Activated CD8-positive, alpha-beta memory T cell treated with anti-CD3 and anti-CD28 coated beads for 24 hours (primary cell): ENCODE results near the gene SLC35A4.

Experiments used
- DNase-seq: peaks from one replicate; pipeline ENCODE4 v3.0.0-alpha.2; 2020

SLC35A4 gene

GRCh38 chr5:140564196-140565023, at the start of gene SLC35A4, which contains the start of gene APBB3:
SLC35A4 (plus strand) TSS chr5:140564828; CDS start chr5:140567170, 2,342 bp downstream.
APBB3 (minus strand) TSS chr5:140564598; CDS start chr5:140564245, 353 bp downstream.
- peak; percentile 95 for DNase-seq

- no peak for DNase-seq
These were observed 40.6 kb upstream of the SLC35A4 start for GRCh38 chr5:140524003-140524402.

GRCh38 chr5:140540227-140540626, 24.4 kb upstream of the SLC35A4 start:
- no peak for DNase-seq

GRCh38 chr5:140542972-140543371, 21.7 kb upstream of the SLC35A4 start:
- DNase-seq = no peak

GRCh38 chr5:140544986-140545385, 19.6 kb upstream of the SLC35A4 start:
- DNase-seq = no peak

- no peak for DNase-seq
These were observed 19.0 kb upstream of the SLC35A4 start for GRCh38 chr5:140545606-140546005.

GRCh38 chr5:140546851-140547507, 17.6 kb upstream of the SLC35A4 start:
- DNase-seq = no peak

GRCh38 chr5:140547508-140548299, 16.9 kb upstream of the SLC35A4 start, which contains the start of gene EIF4EBP3:
EIF4EBP3 (plus strand) TSS chr5:140547662; CDS start chr5:140547738, 76 bp downstream.
- peak; percentile 89 for DNase-seq

- no peak for DNase-seq
These were observed 16.3 kb upstream of the SLC35A4 start for GRCh38 chr5:140548300-140548688.

- DNase-seq = no peak
These were observed 15.8 kb upstream of the SLC35A4 start for GRCh38 chr5:140548791-140549190.

- DNase-seq = no peak
These were observed 15.1 kb upstream of the SLC35A4 start for GRCh38 chr5:140549237-140550144.

GRCh38 chr5:140550147-140551079, 14.2 kb upstream of the SLC35A4 start:
- no peak for DNase-seq

GRCh38 chr5:140551872-140552271, 12.8 kb upstream of the SLC35A4 start:
- no peak for DNase-seq

- peak; percentile 53 for DNase-seq
These were observed 11.0 kb upstream of the SLC35A4 start for GRCh38 chr5:140553657-140554056.

- DNase-seq = no peak
These were observed 10.2 kb upstream of the SLC35A4 start for GRCh38 chr5:140554454-140554853.

- no peak for DNase-seq
These were observed 8.8 kb upstream of the SLC35A4 start for GRCh38 chr5:140555747-140556312.

GRCh38 chr5:140556438-140556837, 8.2 kb upstream of the SLC35A4 start:
- DNase-seq = no peak

GRCh38 chr5:140557136-140557805, 7.4 kb upstream of the SLC35A4 start, which contains the start of gene SRA1:
SRA1 (minus strand) TSS chr5:140557473; CDS start chr5:140557452, 21 bp downstream.
- peak; percentile 95 for DNase-seq

GRCh38 chr5:140557965-140558364, 6.7 kb upstream of the SLC35A4 start:
- no peak for DNase-seq

- DNase-seq = no peak
These were observed 6.1 kb upstream of the SLC35A4 start for GRCh38 chr5:140558542-140558941.
